ENCODE results near the gene ANKS1B. TPM values are rescaled to one million over a fixed set of nuclear protein-coding genes. Genes with fewer than 3 reads are reported as not detected.
"Not testable (repeated sequence)": the region's sequence is repeated elsewhere in the genome, so short reads cannot be mapped to it uniquely, and the experiment has no call there.

Gene ANKS1B
- total RNA-seq, 1 donor from 2014 or later, result 2.4 TPM

DNA sequence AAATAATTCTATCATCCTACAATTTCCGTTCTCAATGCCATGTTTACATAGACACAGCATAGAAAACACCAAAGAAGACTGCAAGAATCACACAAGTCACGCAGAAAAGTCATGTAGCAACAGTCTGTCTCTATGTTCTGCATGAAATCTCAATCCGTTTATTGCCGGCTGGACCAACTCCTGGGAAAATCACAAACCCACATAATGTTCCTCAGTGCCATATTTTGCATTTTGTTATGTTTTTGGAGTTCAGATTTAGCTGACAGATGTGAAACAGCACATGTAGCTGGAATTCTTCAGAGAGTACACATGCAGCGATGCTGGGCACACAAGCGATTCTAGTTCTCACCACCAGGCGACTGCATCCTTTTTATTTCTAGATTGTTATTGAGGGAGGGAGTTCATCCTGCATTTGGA is 1146.5 kb downstream of the ANKS1B start:
- Histone ChIP-seq H3K9ac (ENCODE audit: low read length) (peak overlapping the region; percentile 8), H4K20me1 (ENCODE audit: insufficient read depth, low read length) (no peaks in the 10 kb centered on the region), H3K27ac (ENCODE audit: low read depth, low read length) (peak overlapping the region; percentile 48), H3K4me3 (ENCODE audit: insufficient read depth, low read depth, low read length) (no peak overlapping the region), H3K4me1 (ENCODE audit: insufficient read depth, low read length) (peaks cover 4% of the 10 kb centered on the region), H2AFZ (ENCODE audit: low read depth, low read length) (no peak overlapping the region), H3K79me2 (ENCODE audit: insufficient read depth, low read length) (no peaks in the 10 kb centered on the region), H3K27me3 (ENCODE audit: insufficient read depth, low read length) (no peaks in the 10 kb centered on the region), H3K36me3 (ENCODE audit: insufficient read depth, low read length) (no peaks in the 10 kb centered on the region), H3K9me3 (ENCODE audit: insufficient read depth, low read depth, low read length) (no peaks in the 10 kb centered on the region), H3K4me2 (ENCODE audit: low read length) (peak overlapping the region; percentile 45)
- H3K27ac Mint-ChIP-seq (ENCODE audit: unreplicated experiment), result no peak overlapping the region
- H3K4me3 Mint-ChIP-seq (ENCODE audit: unreplicated experiment), result no peak overlapping the region
- H3K27me3 Mint-ChIP-seq (ENCODE audit: low read depth, unreplicated experiment), result no peaks in the 10 kb centered on the region
- H3K36me3 Mint-ChIP-seq (ENCODE audit: low read depth, unreplicated experiment), result no peaks in the 10 kb centered on the region
- TF ChIP-seq CTCF (IDR thresholded peaks at IDR 0.05; ENCODE audit: insufficient read depth, low read depth, low read length) (peak; percentile 43), EZH2 (IDR thresholded peaks at IDR 0.05; ENCODE audit: insufficient read depth, low read length) (no peak)
- no peaks in the 10 kb centered on the region for H3K9me3 Mint-ChIP-seq (ENCODE audit: unreplicated experiment)
- FAIRE-seq, result no peak
- H3K4me1 Mint-ChIP-seq (ENCODE audit: low read depth, unreplicated experiment), result peaks cover 2% of the 10 kb centered on the region
- DNase-seq (ENCODE audit: low read depth), result peak; percentile 6

DNA sequence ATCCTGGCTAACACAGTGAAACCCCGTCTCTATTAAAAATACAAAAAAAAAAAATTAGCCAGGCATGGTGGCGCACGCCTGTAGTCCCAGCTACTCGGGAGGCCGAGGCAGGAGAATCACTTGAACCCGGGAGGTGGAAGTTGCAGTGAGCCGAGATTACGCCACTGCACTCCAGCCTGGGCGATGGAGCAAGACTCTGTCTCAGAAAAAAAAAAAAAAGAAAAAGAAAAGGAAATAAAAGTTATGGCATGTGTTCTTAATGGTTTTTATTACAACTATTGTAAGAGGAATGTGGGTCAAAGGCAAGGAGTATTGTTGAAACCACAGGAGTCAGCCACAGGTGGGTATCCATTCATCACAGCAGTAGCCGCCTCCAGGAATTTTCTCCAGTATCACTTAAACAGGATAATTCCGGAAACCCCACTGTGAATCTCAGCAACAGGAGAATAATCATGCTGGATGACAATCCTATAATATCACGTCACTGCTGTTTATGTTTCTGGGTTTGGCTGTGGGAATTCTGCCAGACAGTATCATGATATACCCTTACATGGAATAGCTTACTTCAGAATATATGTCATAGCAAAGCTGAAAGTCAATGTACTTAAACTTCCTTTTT is 1147.5 kb downstream of the ANKS1B start:
- not testable (repeated sequence) for H3K9me3 ChIP-seq (ENCODE audit: insufficient read depth, low read depth, low read length); H3K9ac ChIP-seq (ENCODE audit: low read length); H3K4me1 ChIP-seq (ENCODE audit: insufficient read depth, low read length); H3K4me3 Mint-ChIP-seq (ENCODE audit: unreplicated experiment); H3K4me1 Mint-ChIP-seq (ENCODE audit: low read depth, unreplicated experiment); H3K4me3 ChIP-seq (ENCODE audit: insufficient read depth, low read depth, low read length); H3K27ac Mint-ChIP-seq (ENCODE audit: unreplicated experiment); H3K79me2 ChIP-seq (ENCODE audit: insufficient read depth, low read length); H4K20me1 ChIP-seq (ENCODE audit: insufficient read depth, low read length); H3K4me2 ChIP-seq (ENCODE audit: low read length); H3K27me3 Mint-ChIP-seq (ENCODE audit: low read depth, unreplicated experiment); H3K36me3 Mint-ChIP-seq (ENCODE audit: low read depth, unreplicated experiment); H3K36me3 ChIP-seq (ENCODE audit: insufficient read depth, low read length); H3K27me3 ChIP-seq (ENCODE audit: insufficient read depth, low read length); H2AFZ ChIP-seq (ENCODE audit: low read depth, low read length); H3K9me3 Mint-ChIP-seq (ENCODE audit: unreplicated experiment)
- H3K27ac ChIP-seq (ENCODE audit: low read depth, low read length), result peak overlapping the region; percentile 48
- DNase-seq (ENCODE audit: low read depth) (peak; percentile 87), FAIRE-seq (peak; percentile 13)

DNA sequence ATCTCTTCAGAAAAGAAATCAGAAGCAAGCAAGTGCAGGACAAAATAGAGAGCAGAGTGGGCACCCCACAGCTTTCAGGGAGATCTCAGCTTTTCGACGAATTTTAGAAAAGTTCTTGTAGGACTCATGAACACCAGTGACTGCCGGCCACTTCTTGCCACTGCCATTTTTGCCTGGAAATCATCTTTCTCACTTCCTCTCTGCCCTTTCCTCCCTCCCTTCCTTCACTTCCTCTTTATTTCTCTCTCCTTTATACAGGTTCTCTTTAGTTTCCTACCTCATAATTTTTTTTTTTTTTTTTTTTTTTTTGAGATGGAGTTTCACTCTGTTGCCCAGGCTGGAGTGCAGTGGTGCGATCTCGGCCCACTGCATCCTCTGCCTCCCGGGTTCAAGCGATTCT is 1154.1 kb downstream of the ANKS1B start:
- no peaks in the 10 kb centered on the region for H3K9me3 Mint-ChIP-seq (ENCODE audit: unreplicated experiment)
- H3K4me2 ChIP-seq (ENCODE audit: low read length), result no peak overlapping the region
- no peak overlapping the region for H3K4me3 ChIP-seq (ENCODE audit: insufficient read depth, low read depth, low read length)
- FAIRE-seq (no peak), DNase-seq (ENCODE audit: low read depth) (no peak)
- no peak overlapping the region for H3K9ac ChIP-seq (ENCODE audit: low read length)
- H3K4me3 Mint-ChIP-seq (ENCODE audit: unreplicated experiment), result no peak overlapping the region
- H3K27me3 Mint-ChIP-seq (ENCODE audit: low read depth, unreplicated experiment), result peaks cover 3% of the 10 kb centered on the region
- no peak overlapping the region for H3K27ac Mint-ChIP-seq (ENCODE audit: unreplicated experiment)
- no peaks in the 10 kb centered on the region for H4K20me1 ChIP-seq (ENCODE audit: insufficient read depth, low read length)
- H3K27me3 ChIP-seq (ENCODE audit: insufficient read depth, low read length), result no peaks in the 10 kb centered on the region
- H3K9me3 ChIP-seq (ENCODE audit: insufficient read depth, low read depth, low read length), result no peaks in the 10 kb centered on the region
- H3K36me3 ChIP-seq (ENCODE audit: insufficient read depth, low read length), result no peaks in the 10 kb centered on the region
- H2AFZ ChIP-seq (ENCODE audit: low read depth, low read length), result no peak overlapping the region
- TF ChIP-seq CTCF (IDR thresholded peaks at IDR 0.05; ENCODE audit: insufficient read depth, low read depth, low read length) (no peak), EZH2 (IDR thresholded peaks at IDR 0.05; ENCODE audit: insufficient read depth, low read length) (no peak)
- H3K27ac ChIP-seq (ENCODE audit: low read depth, low read length), result no peak overlapping the region
- H3K4me1 ChIP-seq (ENCODE audit: insufficient read depth, low read length), result no peaks in the 10 kb centered on the region
- H3K4me1 Mint-ChIP-seq (ENCODE audit: low read depth, unreplicated experiment), result peaks cover 17% of the 10 kb centered on the region
- no peaks in the 10 kb centered on the region for H3K79me2 ChIP-seq (ENCODE audit: insufficient read depth, low read length)
- no peaks in the 10 kb centered on the region for H3K36me3 Mint-ChIP-seq (ENCODE audit: low read depth, unreplicated experiment)
